Measurements from ENCODE around the gene DLG1. TPM values are rescaled to one million over a fixed set of nuclear protein-coding genes. Genes with fewer than 3 reads are reported as not detected.

The DLG1 gene
- total RNA-seq, 1 experiment from 2014 or later, result 64.5 TPM

DNA sequence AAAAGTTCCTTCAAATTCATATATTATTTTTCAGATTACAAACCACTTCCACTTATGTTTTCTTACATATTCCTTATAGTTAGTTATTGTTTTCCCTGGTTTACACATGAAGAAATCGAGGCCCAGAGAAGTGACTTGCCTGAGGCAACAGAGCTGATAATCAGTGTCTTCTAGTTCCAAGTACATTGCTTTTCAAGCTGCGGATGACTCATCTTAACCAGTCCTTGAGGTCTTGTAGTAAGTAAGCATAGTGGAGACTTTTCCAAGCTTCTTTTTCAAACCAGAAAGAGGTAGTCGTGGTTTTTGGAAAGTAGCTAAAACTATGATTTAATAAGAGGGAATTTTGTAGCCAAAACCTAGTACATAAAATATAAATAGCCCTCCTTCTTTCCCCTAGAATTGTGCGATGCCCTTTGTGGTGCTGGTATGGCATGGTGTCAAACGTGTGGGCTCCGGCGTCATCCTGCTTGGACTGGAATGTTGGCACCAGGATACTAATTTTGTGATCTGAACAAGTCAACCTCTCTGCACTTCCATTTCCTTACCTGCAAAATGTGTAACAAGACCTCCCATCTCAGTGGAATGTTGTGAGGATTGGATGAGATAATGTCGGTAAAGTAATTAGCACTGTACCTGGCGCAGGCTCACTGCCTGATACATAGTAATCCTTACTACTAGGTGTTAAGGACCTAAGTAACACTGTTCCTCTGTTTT lies 19.0 kb upstream of the DLG1 start:
- peak; percentile 91 for DNase-seq (ENCODE audit: low spot score)

DNA sequence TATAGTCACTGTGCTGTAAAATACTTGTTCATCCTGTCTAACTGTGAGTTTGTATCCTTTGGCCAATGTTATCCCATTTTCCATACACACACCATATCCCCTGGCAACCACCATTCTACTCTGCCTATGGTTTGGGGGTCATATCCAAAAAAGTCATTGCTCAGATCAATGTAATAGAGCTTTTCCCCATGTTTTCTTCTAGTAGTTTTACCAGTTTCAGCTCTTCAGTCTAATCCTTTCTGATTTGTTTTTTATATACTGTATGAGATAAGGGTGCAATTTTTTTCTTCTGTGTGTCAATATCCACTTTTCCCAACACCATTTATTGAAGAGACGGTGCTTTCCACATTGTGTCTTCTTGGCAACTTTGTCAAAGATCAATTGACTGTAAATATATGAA lies 14.0 kb upstream of the DLG1 start:
- no peak for DNase-seq (ENCODE audit: low spot score)

DNA sequence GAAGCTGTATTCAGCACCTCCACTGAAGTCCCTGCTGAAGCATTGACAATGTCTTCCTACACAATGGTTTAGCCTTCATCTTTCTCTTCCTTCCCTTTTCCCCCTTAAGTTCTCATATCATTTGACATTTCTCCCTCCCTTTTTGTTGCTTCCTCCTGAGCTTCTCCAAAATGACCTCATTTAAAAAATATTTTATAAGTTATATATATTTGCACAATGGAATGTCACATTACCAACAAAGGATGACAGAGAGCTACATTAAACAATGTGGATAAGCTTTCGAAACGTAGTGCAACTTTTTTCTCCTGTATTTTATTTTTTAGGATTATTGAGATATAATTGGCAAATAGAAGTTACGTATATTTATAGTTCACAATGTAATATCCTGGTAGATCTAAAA lies 13.2 kb upstream of the DLG1 start:
- no peak for DNase-seq (ENCODE audit: low spot score)

DNA sequence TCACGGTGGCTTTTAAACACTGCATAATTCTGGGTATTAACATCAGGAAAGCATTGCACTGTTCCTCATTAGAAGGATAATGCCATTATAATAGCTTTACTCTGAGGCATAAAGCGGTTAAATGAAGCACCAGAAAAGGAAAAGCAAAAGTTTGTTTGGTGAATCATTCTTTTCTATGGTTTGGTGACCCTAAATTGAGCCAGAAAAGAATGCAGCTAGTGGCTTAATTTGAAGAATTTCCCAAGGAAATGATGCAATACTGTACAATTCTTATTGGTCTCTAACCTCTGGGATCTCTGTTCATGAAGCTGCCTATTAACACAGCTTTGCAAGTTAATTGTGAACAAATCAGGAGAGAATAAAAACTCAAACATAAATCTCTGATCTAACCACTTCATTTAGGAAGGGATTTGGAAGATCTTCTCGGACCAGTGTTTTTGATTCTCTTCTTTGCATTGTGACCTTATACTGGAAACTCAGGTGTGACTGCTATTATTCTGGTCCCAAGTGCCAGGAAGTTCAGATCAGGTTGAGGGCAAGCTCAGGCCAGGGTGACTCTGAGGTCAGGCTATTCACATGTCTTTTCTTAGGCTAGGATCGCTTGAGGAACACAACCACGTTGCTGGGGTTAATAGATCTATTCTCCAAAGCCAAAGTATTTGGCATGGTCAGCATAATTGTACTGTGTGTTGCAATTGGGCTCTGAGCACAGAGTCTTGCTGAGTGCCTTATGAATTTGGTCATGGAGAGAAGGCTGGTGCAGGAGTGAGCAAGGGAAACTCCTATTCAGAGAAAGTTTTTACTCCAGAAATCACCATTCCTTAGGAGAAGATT lies 11.3 kb upstream of the DLG1 start:
- peak; percentile 97 for DNase-seq (ENCODE audit: low spot score)

DNA sequence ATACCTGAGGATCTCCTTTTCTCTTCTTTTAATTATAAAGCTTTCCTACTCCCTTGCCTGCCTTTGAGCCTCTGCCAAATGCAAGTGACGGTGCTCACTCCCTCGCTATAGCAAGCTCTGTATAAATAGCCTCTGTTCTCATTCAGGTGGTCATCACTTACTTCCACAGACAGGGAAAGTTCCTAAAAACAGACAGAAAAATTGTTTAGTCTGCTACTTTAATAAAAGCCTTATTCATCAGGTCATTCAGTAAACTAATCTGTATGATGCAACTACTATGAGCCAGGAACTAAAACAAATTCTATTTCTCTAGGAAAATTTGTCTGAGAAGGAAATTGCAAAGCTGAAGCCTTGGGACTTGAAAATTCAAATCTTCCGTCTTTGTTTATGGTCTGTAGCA lies 10.2 kb upstream of the DLG1 start:
- peak; percentile 87 for DNase-seq (ENCODE audit: low spot score)

DNA sequence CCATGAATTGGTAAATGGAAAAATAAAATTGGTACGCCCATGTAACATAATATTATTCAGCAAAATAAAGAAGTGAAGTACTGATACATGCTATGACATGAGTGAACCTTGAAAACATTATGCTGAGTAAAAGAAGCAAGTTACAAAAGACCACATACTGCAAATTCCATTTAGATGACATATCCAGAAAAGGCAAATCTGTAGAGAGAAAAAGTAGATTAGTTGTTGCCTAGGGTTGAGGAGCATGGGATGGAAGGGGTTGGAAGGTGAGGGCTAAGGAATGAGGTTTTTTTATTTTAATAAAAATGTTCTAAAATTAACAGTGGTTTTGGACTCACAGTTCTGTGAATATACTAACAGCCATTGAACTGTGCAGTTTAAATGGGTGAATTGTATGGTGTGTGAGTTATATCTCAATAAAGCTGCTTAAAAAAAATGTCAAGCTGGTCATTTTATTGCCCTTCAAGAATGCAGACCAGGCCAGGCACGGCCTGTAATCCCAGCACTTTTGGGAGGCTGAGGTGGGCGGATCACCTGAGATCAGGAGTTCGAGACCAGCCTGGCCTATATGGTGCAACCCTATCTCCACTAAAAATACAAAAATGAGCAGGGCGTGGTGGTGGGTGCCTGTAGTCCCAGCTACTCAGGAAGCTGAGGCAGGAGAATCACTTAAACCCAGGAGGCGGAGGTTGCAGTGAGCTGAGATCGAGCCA lies 8.1 kb upstream of the DLG1 start:
- peak; percentile 85 for DNase-seq (ENCODE audit: low spot score)

DNA sequence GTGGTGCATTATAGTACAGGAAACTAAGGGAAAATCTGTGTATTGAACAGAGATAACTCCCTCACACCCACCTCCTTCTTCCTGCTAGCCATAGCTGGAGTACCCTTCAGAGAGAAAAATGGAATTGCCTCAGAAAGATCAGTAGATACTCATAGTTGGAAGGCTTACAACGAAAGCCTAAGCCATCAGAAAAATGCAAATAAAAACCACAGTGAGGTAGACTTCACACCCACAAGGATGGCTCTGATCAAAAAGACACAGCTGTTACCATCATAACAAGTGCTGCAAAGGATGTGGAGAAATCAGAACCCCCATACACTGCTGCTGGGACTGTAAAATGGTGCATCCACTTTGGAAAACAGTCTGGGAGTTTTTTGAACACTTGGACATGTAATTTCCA lies 7.4 kb upstream of the DLG1 start:
- peak; percentile 52 for DNase-seq (ENCODE audit: low spot score)

DNA sequence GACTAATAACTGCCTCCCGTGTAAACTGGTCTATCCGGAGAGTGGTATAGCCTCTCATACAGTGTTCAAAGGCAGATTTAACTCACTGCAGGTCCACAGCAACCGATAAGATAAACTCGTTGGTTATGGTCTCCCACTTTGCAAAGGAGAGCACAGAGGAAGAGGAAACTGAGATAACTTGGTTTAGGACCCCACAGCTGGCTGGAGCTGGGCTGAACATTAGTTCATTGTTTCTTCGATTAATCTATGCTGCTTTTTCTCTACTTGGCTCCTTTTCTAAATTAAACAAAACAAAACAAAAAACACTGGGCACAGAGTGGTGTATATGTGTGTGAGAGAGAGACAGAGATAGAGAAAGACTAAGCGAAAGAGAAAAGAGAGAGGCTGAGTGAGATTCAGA lies 5.0 kb upstream of the DLG1 start:
- DNase-seq (ENCODE audit: low spot score), result no peak

DNA sequence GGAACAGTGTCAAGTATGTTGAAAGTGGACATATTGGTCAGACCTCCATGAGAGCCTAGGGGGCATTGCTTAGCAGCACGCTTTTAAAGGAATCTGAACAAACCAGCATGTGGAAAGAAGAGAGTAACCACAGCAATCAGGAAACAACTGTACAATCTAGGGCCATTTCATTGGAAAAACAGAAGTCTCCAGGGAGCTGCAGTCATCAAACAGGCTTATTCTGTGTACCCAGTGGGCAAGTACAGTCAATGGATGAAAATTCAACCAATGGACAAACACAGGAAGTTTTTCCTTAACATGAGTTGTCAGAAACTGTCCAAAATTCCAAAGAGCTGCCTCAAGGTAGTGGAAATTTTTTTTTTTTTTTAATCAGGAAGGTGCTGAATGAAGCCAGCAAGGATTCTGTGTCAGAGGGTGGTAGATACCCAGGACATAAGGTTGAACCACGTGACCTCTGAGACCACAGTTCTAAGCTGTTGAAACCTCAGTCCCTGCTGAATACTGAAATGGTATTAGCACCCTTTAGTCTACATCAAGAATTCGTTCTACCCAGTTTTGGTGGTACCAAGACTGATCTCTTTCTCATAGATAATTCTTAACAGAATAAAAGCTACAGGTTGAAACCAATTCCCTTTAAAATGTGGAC lies 4.4 kb upstream of the DLG1 start:
- DNase-seq (ENCODE audit: low spot score), result peak; percentile 51

DNA sequence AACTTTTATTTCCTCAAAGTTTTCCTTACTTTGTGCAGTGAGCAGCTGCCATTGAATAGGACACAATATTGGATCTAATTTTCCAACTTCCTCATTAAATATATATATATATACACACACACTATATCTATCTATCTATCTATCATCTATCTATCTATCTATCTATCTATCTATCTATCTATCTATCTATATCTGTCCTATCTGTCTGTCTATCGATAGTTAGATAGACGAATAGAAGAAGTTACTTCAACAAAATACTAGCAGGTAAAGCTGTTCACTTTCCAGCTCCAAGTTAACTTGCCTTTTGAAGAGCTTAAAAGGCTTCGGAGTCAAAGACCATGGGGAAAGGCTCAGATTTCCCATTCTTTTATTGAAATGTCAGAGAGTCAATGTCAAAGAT lies 3.6 kb upstream of the DLG1 start:
- no peak for DNase-seq (ENCODE audit: low spot score)

DNA sequence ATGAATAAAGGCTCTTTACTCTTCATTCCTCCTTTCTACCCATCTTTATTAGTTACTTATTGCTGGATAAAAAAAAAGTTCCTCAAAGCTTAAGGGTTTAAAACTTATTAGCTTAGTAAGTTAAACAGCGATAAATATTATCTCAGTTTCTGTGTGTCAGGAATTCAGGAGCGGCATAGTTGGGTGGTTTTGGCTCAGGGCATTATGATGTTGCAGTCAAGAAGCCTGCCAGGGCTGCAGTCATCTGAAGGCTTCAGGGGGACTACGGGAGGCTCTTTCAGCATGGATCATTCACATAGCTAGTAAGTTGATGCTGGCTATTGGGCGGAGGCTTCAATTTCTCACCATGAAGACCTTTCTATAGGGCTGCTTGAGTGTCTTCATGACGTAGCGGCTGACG lies 1.9 kb upstream of the DLG1 start:
- no peak for DNase-seq (ENCODE audit: low spot score)

DNA sequence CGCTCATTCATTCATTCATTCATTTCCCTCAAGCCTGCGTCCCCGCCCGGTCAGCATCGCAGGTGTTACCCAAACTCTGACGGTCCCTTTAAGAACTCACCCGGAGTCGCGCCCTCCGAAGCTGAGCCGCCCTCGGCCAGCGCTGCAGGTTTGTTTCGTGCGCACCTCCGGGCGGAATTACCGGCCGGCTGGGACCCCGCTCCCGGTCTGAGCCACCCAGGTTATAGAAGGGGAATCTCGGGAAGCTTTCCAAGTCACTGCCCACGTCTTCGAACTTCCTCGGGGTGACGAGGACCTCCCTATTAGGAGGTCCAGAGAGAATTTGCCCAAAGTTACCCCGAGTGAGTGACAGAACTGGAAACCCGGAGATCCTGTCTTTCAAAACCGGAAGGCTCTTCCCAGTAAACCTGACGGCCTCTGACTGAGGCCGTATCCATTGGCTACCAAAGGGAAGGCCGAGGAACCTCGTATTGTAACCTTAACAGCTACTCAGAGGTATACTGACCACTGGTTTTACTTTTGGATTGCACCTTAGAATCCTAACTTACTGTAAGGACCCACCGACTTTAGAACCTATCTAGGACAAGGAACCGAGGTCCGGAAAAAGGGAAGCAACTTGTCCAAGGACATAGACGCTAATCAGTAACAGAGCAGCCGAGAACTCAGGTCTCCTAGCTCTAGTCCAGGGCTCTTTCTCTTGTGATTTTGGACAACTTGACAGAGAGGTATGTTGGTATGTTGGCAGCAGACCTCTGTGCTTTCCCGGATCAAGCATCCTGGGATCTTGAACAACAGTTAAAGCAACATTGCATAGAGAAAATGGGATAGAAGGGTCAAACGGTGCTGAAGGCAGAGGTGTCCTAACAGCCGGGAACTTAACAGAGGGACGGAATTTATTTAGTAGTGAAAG lies 788 bp upstream of the DLG1 start:
- no peak for DNase-seq (ENCODE audit: low spot score)

DNA sequence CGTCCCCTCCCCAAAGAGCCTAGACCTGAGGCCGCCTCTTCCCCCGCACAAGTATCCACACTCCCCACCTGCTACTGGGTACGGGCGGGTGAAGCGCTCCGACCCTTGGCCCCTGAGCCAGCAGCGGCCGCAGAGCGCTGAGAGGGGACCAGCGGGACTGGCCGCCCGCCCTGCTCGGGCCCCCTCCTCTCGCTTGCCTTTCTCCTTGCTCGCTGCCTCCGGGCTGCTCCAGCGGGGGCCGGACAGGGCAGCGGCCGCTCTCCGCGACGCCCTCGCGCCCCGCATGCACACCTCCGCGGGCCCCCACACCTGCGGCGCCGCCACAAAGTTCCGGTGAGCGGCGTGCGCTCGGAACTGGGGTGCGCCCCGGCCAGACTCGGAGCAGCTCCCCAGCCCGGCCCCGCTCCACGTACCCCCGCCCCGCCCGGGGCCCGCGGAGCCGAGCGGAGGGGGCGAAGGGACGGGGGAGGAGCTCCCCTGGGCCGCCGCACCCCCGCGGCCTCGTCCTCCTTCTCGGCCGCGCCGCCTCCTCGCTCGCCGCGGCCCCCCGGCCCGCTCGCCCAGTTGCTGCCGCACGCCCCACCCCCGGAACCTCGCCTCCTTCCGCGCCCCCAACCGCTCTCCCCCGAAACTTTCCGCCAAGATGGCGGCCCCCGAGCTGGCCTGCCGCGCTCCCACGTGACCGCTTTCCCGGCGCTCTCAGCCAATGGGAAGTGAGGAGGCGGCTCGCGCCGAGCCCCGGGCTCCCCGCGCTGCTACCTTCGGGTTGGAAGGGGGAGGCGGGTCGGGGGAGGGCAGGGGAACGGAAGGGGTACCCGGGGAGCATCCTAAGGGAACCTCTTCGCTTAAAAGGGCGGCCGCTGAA lies 704 bp downstream of the DLG1 start:
- peak; percentile 88 for DNase-seq (ENCODE audit: low spot score)

DNA sequence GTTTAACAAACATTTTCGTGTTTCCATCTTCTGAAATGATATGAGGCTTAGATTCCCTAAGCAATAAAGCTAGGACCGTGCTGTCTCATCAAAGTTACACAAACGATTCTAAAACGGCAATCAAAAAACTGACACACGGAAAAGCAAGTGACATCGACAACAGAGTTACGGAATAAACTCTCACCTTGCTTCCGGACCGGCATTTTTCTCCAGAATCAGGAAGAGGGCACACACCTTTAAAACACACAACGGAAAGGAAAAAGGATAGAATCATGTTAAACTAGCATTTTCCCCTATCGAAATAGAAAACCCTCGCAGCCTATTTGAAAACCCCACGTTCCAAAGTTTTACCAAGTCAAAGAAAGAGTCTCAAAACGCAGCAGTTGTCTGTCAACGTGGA lies 1.4 kb downstream of the DLG1 start:
- no peak for DNase-seq (ENCODE audit: low spot score)

DNA sequence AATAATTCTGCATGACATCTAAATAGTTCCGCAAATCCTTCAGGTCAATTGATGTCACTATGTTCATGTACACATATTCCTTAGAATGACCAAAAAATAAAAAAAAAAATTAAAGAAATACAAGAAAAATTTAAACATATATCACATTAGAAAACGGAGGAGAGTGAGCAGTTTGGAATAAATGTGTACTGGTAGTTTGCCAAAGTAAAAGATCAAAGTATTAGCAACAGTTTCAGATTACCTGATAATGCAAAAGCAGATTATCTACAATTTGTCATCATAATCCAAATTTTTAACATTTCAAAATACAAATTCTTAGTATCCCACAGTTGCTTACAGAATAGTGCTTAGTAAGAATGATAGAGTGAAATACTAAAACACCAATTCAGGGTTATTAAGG lies 1.9 kb downstream of the DLG1 start:
- no peak for DNase-seq (ENCODE audit: low spot score)

DNA sequence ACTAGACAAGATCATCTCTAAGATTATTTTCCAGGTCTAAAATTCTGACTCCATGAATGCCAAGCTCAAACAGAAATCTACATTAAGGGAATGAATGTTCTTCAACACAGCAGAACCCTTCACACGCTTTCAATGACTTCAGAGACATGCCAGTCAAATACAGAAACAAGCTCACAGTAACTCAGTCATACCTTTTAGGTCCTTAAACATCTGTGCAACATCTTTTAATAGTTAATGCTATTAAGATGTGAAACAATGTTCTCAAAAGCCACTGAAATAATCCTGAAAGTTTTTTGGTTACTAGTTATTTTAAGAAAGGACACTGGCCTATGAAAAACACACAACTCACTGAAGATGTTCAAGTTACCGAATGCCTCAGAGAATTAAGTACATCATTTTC lies 2.5 kb downstream of the DLG1 start:
- no peak for DNase-seq (ENCODE audit: low spot score)

DNA sequence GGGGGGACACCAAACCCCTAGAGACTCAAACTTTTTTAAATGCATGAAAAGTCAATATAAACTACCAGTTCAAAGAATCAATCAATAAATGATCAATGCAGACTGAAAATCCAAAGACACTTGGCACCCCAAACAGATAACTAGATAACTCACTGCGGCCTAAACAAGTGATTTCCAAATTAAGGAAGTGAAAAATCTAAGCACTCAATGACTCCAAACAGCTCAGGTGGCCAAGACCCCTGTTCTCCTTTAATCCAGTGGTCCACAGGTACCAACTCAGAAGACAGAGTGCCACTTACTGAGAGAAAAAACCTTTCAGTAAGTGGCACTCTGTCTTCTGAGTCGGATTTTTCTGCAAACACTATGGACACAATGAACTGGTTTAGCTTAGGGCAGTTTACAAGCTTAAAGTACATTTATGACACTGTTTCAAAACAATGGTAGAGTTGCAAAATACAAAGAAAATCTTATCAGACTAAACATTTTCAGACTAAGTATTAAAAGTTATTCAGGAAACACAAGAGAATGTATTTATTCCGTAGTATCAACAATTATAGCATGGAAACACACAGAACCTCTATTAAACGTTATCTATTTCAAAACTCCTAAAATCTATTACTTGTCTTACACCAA lies 4.7 kb downstream of the DLG1 start:
- DNase-seq (ENCODE audit: low spot score), result no peak

DNA sequence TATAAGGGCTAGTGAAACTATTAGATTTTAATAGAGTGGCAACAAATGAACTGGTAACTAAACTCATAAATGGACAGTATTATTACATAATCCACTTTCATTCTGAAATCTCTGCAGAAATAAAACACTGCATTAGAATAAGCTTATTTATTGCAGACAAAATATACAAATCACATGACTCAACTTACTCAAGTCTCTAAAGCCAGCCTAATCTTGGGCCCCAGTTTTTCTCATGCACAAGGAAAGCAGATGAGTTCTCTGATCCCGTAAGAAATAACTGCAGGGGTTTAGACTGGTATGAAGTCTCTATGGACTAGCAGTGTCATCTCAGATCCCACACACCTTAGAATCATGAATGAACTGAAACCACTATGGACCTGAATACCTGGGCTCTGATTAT lies 5.8 kb downstream of the DLG1 start:
- DNase-seq (ENCODE audit: low spot score), result no peak

DNA sequence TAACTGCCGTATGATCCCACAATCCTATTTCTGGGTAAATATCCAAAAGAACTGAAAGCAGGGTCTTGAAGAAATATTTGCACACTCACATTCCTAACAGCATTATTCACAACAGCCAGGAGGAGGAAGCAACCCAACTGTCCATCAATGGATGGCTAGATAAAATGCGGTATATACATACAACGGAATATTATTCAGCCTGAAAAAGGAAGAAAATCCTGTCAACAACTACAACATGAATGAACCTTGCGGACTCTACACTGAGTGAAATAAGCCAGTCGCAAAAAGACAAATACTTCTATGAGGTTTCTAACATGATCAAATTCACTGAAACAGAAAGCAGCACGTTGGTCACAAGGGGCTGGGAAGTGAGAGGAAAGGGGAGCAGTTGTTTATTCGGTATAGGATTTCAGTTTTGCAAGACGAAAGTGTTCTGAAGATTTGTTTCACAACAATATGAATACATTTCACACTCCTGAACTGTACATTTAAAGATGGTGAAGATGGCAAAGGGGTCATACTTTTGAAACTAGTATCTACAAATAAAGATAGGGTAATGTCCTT lies 6.2 kb downstream of the DLG1 start:
- no peak for DNase-seq (ENCODE audit: low spot score)

All from H4 (cell line).